ENCODE results near the gene CHD9. TPM values are rescaled to one million over a fixed set of nuclear protein-coding genes. Genes with fewer than 3 reads are reported as not detected.

Gene CHD9
- total RNA-seq, 1 donor from 2014 or later, result 34.1 TPM

GRCh38 chr16:53099318-53100130 is 44.7 kb downstream of the CHD9 start:
- no peak for TF ChIP-seq CTCF (IDR thresholded peaks at IDR 0.05; ENCODE audit: insufficient read depth, low read length, poor library complexity, severe bottlenecking)
- H3K27me3 ChIP-seq (ENCODE audit: control insufficient read depth, insufficient read depth, low read length), result no peaks in the 10 kb centered on the region
- peak; percentile 81 for DNase-seq (ENCODE audit: low read depth)
- no peaks in the 10 kb centered on the region for H3K36me3 ChIP-seq (ENCODE audit: control insufficient read depth, insufficient read depth, low read length)
- H3K4me3 ChIP-seq (ENCODE audit: low read depth, low read length), result peak overlapping the region; percentile 22

- H3K4me3 ChIP-seq (ENCODE audit: low read depth, low read length), result peak overlapping the region; percentile 22
- H3K27me3 ChIP-seq (ENCODE audit: control insufficient read depth, insufficient read depth, low read length), result no peaks in the 10 kb centered on the region
- TF ChIP-seq CTCF (IDR thresholded peaks at IDR 0.05; ENCODE audit: insufficient read depth, low read length, poor library complexity, severe bottlenecking), result no peak
- no peak for DNase-seq (ENCODE audit: low read depth)
- H3K36me3 ChIP-seq (ENCODE audit: control insufficient read depth, insufficient read depth, low read length), result no peaks in the 10 kb centered on the region
Measured at GRCh38 chr16:53100131-53100748, 45.4 kb downstream of the CHD9 start.

GRCh38 chr16:53100889-53101288 is 46.1 kb downstream of the CHD9 start:
- no peak for TF ChIP-seq CTCF (IDR thresholded peaks at IDR 0.05; ENCODE audit: insufficient read depth, low read length, poor library complexity, severe bottlenecking)
- Histone ChIP-seq H3K36me3 (ENCODE audit: control insufficient read depth, insufficient read depth, low read length) (no peaks in the 10 kb centered on the region), H3K27me3 (ENCODE audit: control insufficient read depth, insufficient read depth, low read length) (no peaks in the 10 kb centered on the region), H3K4me3 (ENCODE audit: low read depth, low read length) (no peak overlapping the region)
- DNase-seq (ENCODE audit: low read depth), result no peak

GRCh38 chr16:53103811-53104210 is 49.0 kb downstream of the CHD9 start:
- H3K4me3 ChIP-seq (ENCODE audit: low read depth, low read length), result no peak overlapping the region
- DNase-seq (ENCODE audit: low read depth), result no peak
- TF ChIP-seq CTCF (IDR thresholded peaks at IDR 0.05; ENCODE audit: insufficient read depth, low read length, poor library complexity, severe bottlenecking), result no peak

GRCh38 chr16:53105565-53105964 is 50.8 kb downstream of the CHD9 start:
- TF ChIP-seq CTCF (IDR thresholded peaks at IDR 0.05; ENCODE audit: insufficient read depth, low read length, poor library complexity, severe bottlenecking), result no peak
- no peak for DNase-seq (ENCODE audit: low read depth)
- no peaks in the 10 kb centered on the region for H3K36me3 ChIP-seq (ENCODE audit: control insufficient read depth, insufficient read depth, low read length)
- H3K27me3 ChIP-seq (ENCODE audit: control insufficient read depth, insufficient read depth, low read length), result no peaks in the 10 kb centered on the region
- H3K4me3 ChIP-seq (ENCODE audit: low read depth, low read length), result no peak overlapping the region

More at GRCh38 chr16:53103811-53104210, 49.0 kb downstream of the CHD9 start:
- Histone ChIP-seq H3K36me3 (ENCODE audit: control insufficient read depth, insufficient read depth, low read length) (no peaks in the 10 kb centered on the region), H3K27me3 (ENCODE audit: control insufficient read depth, insufficient read depth, low read length) (no peaks in the 10 kb centered on the region)
